GM19455 (cell line): ENCODE measurements around the gene ACSBG1.
"Not testable (repeated sequence)": the region's sequence is repeated elsewhere in the genome, so short reads cannot be mapped to it uniquely, and the experiment has no call there.

ENCODE experiments used
- ATAC-seq: cut with Tn5 transposase; IDR thresholded peaks from one replicate; pipeline ENCODE4 v1.9.1; 2021; ENCODE audit not compliant: unreplicated experiment

ACSBG1 gene

GRCh38 chr15:78170848-78171773 is 63.3 kb downstream of the ACSBG1 start:
- no peak for ATAC-seq

- ATAC-seq: no peak
Observed at GRCh38 chr15:78168608-78169007, 65.8 kb downstream of the ACSBG1 start.

- ATAC-seq: peak; percentile 79
Observed at GRCh38 chr15:78167227-78167888, 67.0 kb downstream of the ACSBG1 start.

- no peak for ATAC-seq
Observed at GRCh38 chr15:78164010-78164409, 70.4 kb downstream of the ACSBG1 start.

GRCh38 chr15:78162038-78162437 is 72.3 kb downstream of the ACSBG1 start:
- ATAC-seq: no peak

GRCh38 chr15:78159395-78159794 is 75.0 kb downstream of the ACSBG1 start:
- no peak for ATAC-seq

GRCh38 chr15:78157203-78157602 is 77.2 kb downstream of the ACSBG1 start:
- ATAC-seq: no peak

- ATAC-seq: no peak
Observed at GRCh38 chr15:78156653-78157052, 77.7 kb downstream of the ACSBG1 start.

- no peak for ATAC-seq
Observed at GRCh38 chr15:78155355-78155939, 78.9 kb downstream of the ACSBG1 start.

- ATAC-seq: no peak
Observed at GRCh38 chr15:78154955-78155354, 79.4 kb downstream of the ACSBG1 start.

GRCh38 chr15:78151075-78151474 is 83.3 kb downstream of the ACSBG1 start:
- ATAC-seq: not testable (repeated sequence)

GRCh38 chr15:78149805-78150751 is 84.3 kb downstream of the ACSBG1 start:
- ATAC-seq: peak; percentile 4

GRCh38 chr15:78149068-78149804 is 85.1 kb downstream of the ACSBG1 start, which contains the start of gene IDH3A:
TSS of gene IDH3A (plus strand) at chr15:78149362. CDS start at chr15:78149404, 42 bp downstream.
- peak; percentile 79 for ATAC-seq

- peak; percentile 4 for ATAC-seq
Observed at GRCh38 chr15:78148392-78149067, 85.8 kb downstream of the ACSBG1 start.

- ATAC-seq: no peak
Observed at GRCh38 chr15:78147566-78147965, 86.8 kb downstream of the ACSBG1 start.

- no peak for ATAC-seq
Observed at GRCh38 chr15:78146425-78147154, 87.8 kb downstream of the ACSBG1 start.

- no peak for ATAC-seq
Observed at GRCh38 chr15:78142332-78142731, 92.0 kb downstream of the ACSBG1 start.

GRCh38 chr15:78140292-78140691 is 94.1 kb downstream of the ACSBG1 start:
- no peak for ATAC-seq

- no peak for ATAC-seq
Observed at GRCh38 chr15:78139578-78139977, 94.8 kb downstream of the ACSBG1 start.
